ENCODE results near the gene NUP98.
"Not testable (repeated sequence)": the region's sequence is repeated elsewhere in the genome, so short reads cannot be mapped to it uniquely, and the experiment has no call there.

The NUP98 gene

GRCh38 chr11:3802011-3802790 lies 4.8 kb upstream of the NUP98 start:
- DNase-seq: no peak

GRCh38 chr11:3799873-3800272 lies 2.5 kb upstream of the NUP98 start:
- DNase-seq: no peak

DNA sequence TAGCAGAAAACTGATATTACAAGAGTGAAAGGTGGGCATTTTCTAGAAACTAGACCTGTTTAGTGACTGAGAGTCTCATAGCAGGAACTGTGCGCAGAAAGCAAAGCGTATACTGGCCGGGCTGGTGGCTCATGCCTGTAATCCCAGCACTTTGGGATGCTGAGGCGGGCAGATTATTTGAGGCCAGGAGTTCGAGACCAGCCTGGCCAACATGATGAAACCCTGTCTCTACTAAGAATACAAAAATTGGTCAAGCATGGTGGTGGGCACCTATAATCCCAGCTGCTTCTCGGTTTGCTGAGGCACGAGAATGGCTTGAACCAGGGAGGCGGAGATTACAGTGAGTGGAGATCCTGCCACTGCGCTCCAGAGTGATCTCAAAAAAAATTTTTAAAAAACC lies 1.8 kb upstream of the NUP98 start:
- DNase-seq: no peak

GRCh38 chr11:3796801-3797328 lies 489 bp downstream of the NUP98 start:
- peak in 7 of 51 donors; percentile 28 to 73 (median 49) for DNase-seq

- DNase-seq: no peak
These were observed 1.0 kb downstream of the NUP98 start for GRCh38 chr11:3796346-3796745.

- no peak for DNase-seq
These were observed 1.4 kb downstream of the NUP98 start for GRCh38 chr11:3796002-3796311.

DNA sequence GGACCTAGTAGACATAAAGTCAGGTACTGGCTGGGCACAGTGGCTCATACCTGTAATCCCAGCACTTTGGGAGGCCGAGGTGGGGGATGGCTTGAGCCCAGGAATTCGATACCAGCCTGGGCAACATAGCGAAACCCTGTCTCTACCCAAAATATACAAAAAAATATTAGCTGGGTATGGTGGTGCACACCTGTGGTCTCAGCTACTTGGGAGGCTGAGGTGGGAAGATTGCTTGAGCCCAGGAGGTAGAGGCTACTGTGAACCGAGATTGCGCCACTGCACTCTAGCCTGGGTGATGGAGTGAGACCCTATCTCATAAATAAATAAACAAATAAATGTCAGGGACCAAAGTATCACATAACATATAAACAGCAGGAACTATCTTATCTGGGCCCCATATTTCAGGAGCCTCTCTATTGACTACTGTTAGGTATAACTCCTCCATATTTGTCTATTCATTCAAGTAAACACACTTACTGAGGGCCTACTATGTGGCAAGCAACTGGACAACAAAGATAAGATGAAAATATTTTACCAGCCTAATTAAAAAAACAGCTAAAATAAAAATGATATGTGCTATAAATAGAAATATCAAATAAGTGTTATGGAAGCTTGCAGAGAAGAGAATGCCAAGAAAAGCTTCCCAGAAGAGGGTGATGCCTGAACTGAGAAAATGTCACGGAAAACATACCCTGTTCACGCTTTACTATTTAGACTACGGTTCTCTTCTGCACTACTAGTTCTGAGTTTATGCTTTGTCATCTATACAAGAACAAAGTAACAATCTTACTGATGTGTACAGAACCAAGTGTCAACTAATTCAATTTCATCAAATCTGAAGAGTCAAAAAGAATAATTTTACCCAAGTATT lies 2.0 kb downstream of the NUP98 start:
- DNase-seq: no peak

DNA sequence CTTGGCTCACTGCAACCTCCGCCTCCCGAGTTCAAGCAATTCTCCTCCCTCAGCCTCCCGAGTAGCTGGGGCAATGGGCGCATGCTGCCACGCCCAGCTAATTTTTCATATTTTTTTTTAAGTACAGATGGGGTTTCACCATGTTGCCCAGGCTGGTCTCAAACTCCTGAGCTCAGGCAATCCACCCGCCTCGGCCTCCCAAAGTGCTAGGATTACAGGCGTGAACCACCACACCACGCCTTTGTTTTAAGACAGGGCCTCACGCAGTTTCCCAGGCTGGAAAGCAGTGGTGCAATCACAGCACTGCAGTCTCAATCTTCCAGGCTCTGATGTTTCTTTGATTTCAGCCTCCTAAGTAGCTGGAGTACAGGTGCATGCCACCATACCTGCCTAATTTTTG lies 3.0 kb downstream of the NUP98 start:
- not testable (repeated sequence) for DNase-seq

DNA sequence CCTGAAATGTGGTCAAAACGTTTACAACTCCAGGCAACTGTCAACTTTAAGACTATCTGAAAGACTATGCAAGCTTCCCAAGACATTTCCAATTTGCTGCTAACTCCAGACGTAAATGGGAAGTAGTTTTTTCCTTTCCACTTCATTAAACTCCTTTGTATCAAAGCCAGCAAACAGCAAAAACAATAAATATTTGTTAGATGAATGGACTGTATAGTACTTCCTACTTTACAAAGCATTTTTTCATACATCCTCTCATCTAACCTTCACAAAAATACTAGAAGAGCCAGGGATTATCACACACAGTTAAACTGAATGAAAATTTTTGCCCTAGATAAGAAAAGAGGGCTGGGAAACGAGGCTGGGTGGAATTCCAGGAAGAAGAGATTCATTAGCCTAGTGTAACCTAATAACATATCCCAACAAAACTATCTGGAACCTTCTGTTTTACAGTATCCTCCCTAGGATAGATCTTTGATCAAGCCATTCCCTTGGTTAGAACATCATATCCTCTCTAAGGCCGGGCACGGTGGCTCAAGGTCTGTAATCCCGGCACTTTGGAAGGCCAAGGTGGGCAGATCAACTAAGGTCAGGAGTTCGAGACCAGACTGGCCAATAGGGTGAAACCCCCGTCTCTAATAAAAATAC lies 10.4 kb downstream of the NUP98 start:
- DNase-seq: no peak

DNA sequence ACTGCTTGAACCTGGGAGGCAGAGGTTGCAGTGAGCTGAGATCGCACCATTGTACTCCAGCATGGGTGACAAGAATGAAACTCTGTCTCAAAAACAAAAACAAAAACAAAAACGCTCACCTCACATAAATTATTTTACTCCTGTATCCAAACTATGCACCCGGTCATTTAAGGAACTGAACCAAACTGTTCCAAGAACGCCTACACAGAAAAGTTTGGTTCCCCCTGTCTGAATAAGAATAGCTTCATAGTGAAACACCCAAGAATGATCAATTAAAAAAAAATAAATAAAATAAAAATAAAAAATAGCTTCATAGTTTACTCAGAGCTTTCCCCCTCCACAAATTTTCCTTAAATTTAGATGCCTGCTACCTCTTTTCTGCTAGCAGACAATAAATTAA lies 13.7 kb downstream of the NUP98 start:
- DNase-seq: no peak

- DNase-seq: no peak
These were observed 14.4 kb downstream of the NUP98 start for GRCh38 chr11:3782963-3783362.

GRCh38 chr11:3781423-3781822 lies 15.9 kb downstream of the NUP98 start:
- no peak for DNase-seq

DNA sequence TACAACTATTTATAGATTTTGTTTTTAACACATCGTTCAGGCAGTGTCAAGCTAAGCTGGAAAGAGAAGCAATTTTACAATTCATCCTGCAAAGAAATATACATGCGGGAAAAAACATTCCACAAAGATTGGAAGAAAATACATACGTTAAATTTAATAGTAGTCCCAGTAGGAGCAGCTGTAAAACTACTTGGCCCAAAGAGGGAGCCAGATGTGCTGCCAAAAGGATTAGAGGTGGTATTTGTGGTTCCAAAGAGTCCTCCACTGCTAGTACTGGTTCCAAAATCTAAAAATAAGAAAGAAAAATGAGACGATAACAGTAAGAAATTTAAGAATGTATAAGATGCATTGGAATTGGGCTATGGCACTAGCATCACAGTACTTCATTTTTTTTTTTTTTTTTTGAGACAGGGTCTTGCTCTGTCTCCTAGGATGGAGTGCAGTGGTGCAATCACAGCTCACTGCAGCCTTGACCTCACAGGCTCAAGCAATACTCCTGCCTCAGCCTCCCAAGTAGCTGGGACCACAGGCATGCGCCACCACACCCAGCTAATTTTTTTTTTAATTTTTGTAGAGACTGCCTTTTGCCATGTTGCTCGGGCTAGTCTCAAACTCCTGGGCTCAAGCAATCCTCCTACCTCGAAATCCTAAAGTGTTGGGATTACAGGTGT lies 21.5 kb downstream of the NUP98 start:
- DNase-seq: no peak

GRCh38 chr11:3773180-3773579 lies 24.2 kb downstream of the NUP98 start:
- no peak for DNase-seq

- DNase-seq: no peak
These were observed 29.8 kb downstream of the NUP98 start for GRCh38 chr11:3767536-3767935.

DNA sequence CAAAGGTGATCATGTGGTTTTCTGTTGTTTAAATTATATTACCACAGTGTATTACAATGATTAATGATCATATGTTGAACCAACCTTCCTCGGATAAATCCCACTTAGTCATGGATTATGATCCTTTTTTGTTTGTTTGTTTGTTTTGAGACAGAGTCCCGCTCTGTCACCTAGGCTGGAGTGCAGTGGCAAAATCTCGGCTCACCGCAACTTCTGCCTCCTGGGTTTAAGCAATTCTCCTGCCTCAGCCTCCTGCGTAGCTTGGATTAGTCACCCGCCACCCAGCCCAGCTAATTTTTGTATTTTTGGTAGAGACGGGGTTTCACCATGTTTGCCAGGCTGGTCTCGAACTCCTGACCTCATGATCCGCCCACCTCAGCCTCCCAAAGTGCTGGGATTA lies 30.5 kb downstream of the NUP98 start:
- not testable (repeated sequence) for DNase-seq

DNA sequence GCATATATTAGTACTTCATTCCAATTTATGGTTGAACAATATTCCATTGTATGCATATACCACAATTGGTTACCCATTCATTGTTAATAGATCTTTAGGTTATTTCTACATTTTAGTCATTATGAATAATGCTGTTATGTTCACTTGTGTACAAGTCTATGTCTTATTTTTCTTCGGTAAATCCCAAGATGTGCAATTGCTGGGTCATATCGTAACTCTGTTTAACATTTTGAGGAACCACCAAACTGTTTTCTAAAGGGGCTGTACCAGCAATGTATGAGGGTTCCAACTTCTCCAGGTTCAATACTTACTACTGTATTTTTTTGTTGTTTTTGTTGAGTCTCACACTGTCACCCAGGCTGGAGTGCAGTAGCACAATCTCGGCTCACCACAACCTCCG lies 33.1 kb downstream of the NUP98 start:
- DNase-seq: no peak

GRCh38 chr11:3755151-3755550 lies 42.2 kb downstream of the NUP98 start:
- no peak for DNase-seq

- DNase-seq: no peak
These were observed 44.2 kb downstream of the NUP98 start for GRCh38 chr11:3753110-3753509.

DNA sequence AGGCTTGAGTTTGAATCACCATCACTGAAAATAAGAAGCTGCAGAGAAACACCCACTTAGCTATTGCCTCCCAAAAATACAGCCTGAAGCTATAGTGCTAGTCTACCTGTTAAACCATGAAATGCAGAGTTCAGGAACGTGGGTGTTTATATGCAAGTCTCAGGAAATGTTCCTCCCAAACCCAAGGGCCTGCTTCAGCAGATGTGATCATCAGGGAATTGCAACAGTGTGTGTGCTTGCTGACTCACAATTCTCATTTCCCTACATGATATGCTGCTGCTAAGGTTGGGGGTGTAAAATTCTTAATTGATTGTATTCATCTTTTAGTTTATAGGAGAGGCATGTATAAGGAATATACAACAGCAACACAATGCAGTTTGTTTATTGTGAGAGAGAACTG lies 49.6 kb downstream of the NUP98 start:
- peak in 2 of 51 donors; percentile 20 to 53 for DNase-seq

DNA sequence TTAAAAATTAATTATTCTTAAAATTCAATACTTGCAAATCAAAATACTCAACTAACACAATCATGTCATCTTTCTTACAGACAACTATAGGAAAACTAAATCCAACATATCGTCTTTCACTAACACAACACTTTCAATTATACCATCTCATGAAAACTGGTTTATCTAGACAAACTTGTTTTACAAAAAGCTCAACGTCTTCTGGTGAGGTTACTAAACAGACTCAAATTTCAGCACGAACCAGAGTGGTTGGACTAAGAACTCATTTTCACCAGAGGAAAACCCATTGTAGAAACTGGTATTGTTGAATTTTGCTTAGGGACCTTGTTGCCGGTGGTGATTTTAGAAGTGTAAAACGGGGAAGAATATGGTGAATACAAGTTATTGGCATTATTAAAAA lies 52.2 kb downstream of the NUP98 start:
- DNase-seq: no peak

DNA sequence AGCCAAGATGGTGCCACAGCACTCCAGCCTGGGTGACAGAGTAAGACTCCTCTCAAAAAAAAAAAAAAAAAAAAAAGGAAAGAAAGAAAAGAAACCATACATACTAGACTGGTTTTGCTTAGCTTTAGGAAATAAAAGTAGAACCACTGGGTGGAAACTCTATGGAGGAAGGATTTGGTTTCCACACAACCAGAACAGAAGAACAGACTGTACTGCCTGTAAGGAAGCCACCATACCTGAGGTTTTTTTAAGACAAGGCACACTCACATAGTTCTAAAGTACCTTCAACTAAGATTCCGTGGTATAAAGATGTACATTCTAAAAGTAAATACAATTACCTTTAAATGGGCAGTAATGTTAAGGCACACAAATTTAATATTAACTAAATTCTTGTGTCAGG lies 58.6 kb downstream of the NUP98 start:
- DNase-seq: no peak
